Measurements from ENCODE around the gene CTNNBL1. TPM values are rescaled to one million over a fixed set of nuclear protein-coding genes. Genes with fewer than 3 reads are reported as not detected.
A peak's percentile ranks its signal among the peaks of the same experiment; 100 is the strongest.

The CTNNBL1 gene
- total RNA-seq, 1 donor from 2014 or later: 67.0 TPM

DNA sequence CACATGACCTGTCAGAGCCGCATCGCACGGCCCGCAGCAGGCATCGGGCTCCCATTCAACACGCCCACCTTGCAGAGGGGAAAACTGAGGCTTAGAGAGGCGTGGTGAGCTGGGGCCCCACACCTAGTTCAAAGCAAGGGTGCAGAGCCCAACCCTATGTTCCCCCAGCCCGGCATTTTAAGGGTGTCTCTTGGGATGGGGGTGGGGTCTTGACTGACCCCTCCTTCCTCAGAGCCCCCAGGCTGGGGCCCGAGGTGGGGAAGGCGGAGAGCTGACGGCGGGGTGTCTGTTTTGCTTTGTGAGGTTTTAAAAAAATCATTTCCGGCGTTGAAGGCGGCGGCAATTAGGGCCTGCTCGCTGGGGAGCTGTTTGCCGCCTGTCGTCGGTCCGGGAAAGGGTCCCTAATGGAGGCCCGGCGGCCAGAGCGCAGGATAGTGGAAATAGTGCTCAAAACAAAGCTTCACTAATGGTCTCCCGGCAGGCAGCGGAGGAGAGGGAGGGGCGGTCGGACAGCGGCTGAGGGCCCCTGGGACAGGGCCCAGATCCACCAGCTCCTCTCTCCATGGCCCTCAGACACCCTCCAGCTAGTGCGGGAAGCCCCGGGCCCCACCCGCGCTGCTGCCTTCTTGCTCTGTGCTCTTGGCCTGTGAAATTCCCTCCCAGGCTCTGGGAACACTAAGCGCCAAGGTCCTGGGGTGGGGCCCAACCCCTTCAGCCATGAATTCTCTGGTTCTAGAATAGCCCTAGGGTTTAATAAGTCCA, 221.0 kb downstream of the CTNNBL1 start:
- Histone ChIP-seq H3K36me3 (ENCODE audit: insufficient read depth, low read length) (no peaks in the 10 kb centered on the region), H3K27ac (ENCODE audit: low read depth, low read length) (no peak overlapping the region), H3K9me3 (ENCODE audit: insufficient read depth, low read depth, low read length) (no peaks in the 10 kb centered on the region), H2AFZ (ENCODE audit: low read depth, low read length) (peak overlapping the region; percentile 57), H3K4me1 (ENCODE audit: insufficient read depth, low read length) (peaks cover 7% of the 10 kb centered on the region), H3K9ac (ENCODE audit: low read length) (no peak overlapping the region), H3K4me2 (ENCODE audit: low read length) (peak overlapping the region; percentile 64), H3K79me2 (ENCODE audit: insufficient read depth, low read length) (no peaks in the 10 kb centered on the region), H3K27me3 (ENCODE audit: insufficient read depth, low read length) (peaks cover 50% of the 10 kb centered on the region), H4K20me1 (ENCODE audit: insufficient read depth, low read length) (peaks cover 37% of the 10 kb centered on the region), H3K4me3 (ENCODE audit: insufficient read depth, low read depth, low read length) (peak overlapping the region; percentile 5)
- TF ChIP-seq, protein P1, sequence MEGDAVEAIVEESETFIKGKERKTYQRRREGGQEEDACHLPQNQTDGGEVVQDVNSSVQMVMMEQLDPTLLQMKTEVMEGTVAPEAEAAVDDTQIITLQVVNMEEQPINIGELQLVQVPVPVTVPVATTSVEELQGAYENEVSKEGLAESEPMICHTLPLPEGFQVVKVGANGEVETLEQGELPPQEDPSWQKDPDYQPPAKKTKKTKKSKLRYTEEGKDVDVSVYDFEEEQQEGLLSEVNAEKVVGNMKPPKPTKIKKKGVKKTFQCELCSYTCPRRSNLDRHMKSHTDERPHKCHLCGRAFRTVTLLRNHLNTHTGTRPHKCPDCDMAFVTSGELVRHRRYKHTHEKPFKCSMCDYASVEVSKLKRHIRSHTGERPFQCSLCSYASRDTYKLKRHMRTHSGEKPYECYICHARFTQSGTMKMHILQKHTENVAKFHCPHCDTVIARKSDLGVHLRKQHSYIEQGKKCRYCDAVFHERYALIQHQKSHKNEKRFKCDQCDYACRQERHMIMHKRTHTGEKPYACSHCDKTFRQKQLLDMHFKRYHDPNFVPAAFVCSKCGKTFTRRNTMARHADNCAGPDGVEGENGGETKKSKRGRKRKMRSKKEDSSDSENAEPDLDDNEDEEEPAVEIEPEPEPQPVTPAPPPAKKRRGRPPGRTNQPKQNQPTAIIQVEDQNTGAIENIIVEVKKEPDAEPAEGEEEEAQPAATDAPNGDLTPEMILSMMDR (IDR thresholded peaks at IDR 0.05; ENCODE audit: insufficient read depth, low read depth, low read length): no peak
- TF ChIP-seq EZH2 (IDR thresholded peaks at IDR 0.05; ENCODE audit: insufficient read depth, low read length): peak; percentile 29
- H3K27me3 Mint-ChIP-seq (ENCODE audit: low read depth, unreplicated experiment): peaks cover 11% of the 10 kb centered on the region
- DNase-seq (ENCODE audit: low read depth) (no peak), FAIRE-seq (no peak)
- H3K4me1 Mint-ChIP-seq (ENCODE audit: low read depth, unreplicated experiment): peaks cover 14% of the 10 kb centered on the region
- no peaks in the 10 kb centered on the region for H3K36me3 Mint-ChIP-seq (ENCODE audit: low read depth, unreplicated experiment)
- no peaks in the 10 kb centered on the region for H3K9me3 Mint-ChIP-seq (ENCODE audit: unreplicated experiment)
- peak overlapping the region; percentile 72 for H3K27ac Mint-ChIP-seq (ENCODE audit: unreplicated experiment)
- no peak overlapping the region for H3K4me3 Mint-ChIP-seq (ENCODE audit: unreplicated experiment)

DNA sequence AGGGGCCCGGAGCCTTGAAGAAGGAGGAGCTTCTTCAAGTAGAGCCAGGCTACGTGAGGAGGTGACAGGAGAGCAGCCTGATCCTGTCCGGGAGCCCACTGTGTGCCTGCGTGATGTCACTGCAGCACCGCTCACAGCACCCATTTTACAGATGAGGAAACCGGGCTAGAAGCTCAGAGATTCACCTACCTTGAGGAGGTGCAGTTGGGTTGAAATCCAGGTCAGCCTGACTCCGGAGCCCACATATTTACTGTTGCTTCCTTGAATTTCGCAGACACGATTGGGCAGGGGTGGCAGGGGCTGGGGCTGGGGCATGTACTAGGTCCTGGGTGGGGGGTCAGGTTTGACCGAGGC, 221.6 kb downstream of the CTNNBL1 start:
- peak overlapping the region; percentile 64 for H3K4me2 ChIP-seq (ENCODE audit: low read length)
- no peak overlapping the region for H3K4me3 ChIP-seq (ENCODE audit: insufficient read depth, low read depth, low read length)
- DNase-seq (ENCODE audit: low read depth): no peak
- Mint-ChIP-seq H3K27me3 (ENCODE audit: low read depth, unreplicated experiment) (peaks cover 11% of the 10 kb centered on the region), H3K4me1 (ENCODE audit: low read depth, unreplicated experiment) (peaks cover 14% of the 10 kb centered on the region), H3K9me3 (ENCODE audit: unreplicated experiment) (no peaks in the 10 kb centered on the region), H3K36me3 (ENCODE audit: low read depth, unreplicated experiment) (no peaks in the 10 kb centered on the region), H3K27ac (ENCODE audit: unreplicated experiment) (no peak overlapping the region), H3K4me3 (ENCODE audit: unreplicated experiment) (no peak overlapping the region)
- peak overlapping the region; percentile 21 for H2AFZ ChIP-seq (ENCODE audit: low read depth, low read length)
- H3K4me1 ChIP-seq (ENCODE audit: insufficient read depth, low read length): peaks cover 7% of the 10 kb centered on the region
- H4K20me1 ChIP-seq (ENCODE audit: insufficient read depth, low read length): peaks cover 37% of the 10 kb centered on the region
- no peaks in the 10 kb centered on the region for H3K36me3 ChIP-seq (ENCODE audit: insufficient read depth, low read length)
- FAIRE-seq: no peak
- H3K27me3 ChIP-seq (ENCODE audit: insufficient read depth, low read length): peaks cover 50% of the 10 kb centered on the region
- no peaks in the 10 kb centered on the region for H3K9me3 ChIP-seq (ENCODE audit: insufficient read depth, low read depth, low read length)
- TF ChIP-seq EZH2 (IDR thresholded peaks at IDR 0.05; ENCODE audit: insufficient read depth, low read length): no peak
- TF ChIP-seq, protein P1 (IDR thresholded peaks at IDR 0.05; ENCODE audit: insufficient read depth, low read depth, low read length): no peak
- H3K79me2 ChIP-seq (ENCODE audit: insufficient read depth, low read length): no peaks in the 10 kb centered on the region
- H3K27ac ChIP-seq (ENCODE audit: low read depth, low read length): no peak overlapping the region
- no peak overlapping the region for H3K9ac ChIP-seq (ENCODE audit: low read length)
